Endodermal cell (in vitro differentiated cells): ENCODE measurements around the gene SPTY2D1. TPM values are rescaled to one million over a fixed set of nuclear protein-coding genes. Genes with fewer than 3 reads are reported as not detected.
A peak's percentile ranks its signal among the peaks of the same experiment; 100 is the strongest.
"Not testable (repeated sequence)": the region's sequence is repeated elsewhere in the genome, so short reads cannot be mapped to it uniquely, and the experiment has no call there.

Experiments used
- DNase-seq: peaks from one replicate; pipeline ENCODE4 v3.0.0-alpha.2; 2017
- H3K27ac ChIP-seq: 2 replicates; pipeline ENCODE4 v1.5.1; 2013; ENCODE audit warnings: mild to moderate bottlenecking, low read depth, low read length, moderate library complexity
- H3K27me3 ChIP-seq: 2 replicates; pipeline ENCODE4 v1.6.1; 2013; ENCODE audit warnings: mild to moderate bottlenecking, low read length, moderate library complexity; ENCODE audit not compliant: insufficient read depth, control insufficient read depth, poor library complexity, severe bottlenecking
- H3K36me3 ChIP-seq: 2 replicates; pipeline ENCODE4 v1.7.0; 2013; ENCODE audit warnings: mild to moderate bottlenecking, low read length, moderate library complexity; ENCODE audit not compliant: control insufficient read depth, insufficient read depth
- H3K4me1 ChIP-seq: one replicate; pipeline ENCODE4 v1.7.0; 2013; ENCODE audit warnings: low read length; ENCODE audit not compliant: control insufficient read depth, insufficient read depth
- H3K4me3 ChIP-seq: 2 replicates; pipeline ENCODE4 v1.5.1; 2013; ENCODE audit warnings: mild to moderate bottlenecking, low read length, moderate library complexity
- H3K9ac ChIP-seq: 2 replicates; pipeline ENCODE4 v1.6.1; 2013; ENCODE audit warnings: mild to moderate bottlenecking, low read length, moderate library complexity; ENCODE audit not compliant: poor library complexity, severe bottlenecking; ENCODE audit errors: extremely low read depth
- H3K9me3 ChIP-seq: 2 replicates; pipeline ENCODE4 v1.6.1; 2013; ENCODE audit warnings: mild to moderate bottlenecking, low read length, moderate library complexity; ENCODE audit not compliant: control insufficient read depth
- H3K27ac Mint-ChIP-seq: 2 replicates; pipeline ENCODE4 v1.8.0; 2020; ENCODE audit warnings: mixed read lengths
- H3K27me3 Mint-ChIP-seq: 2 replicates; pipeline ENCODE4 v1.8.0; 2021; ENCODE audit warnings: mild to moderate bottlenecking, mixed read lengths; ENCODE audit not compliant: insufficient read depth
- H3K36me3 Mint-ChIP-seq: 2 replicates; pipeline ENCODE4 v1.8.0; 2020; ENCODE audit warnings: low read depth, mixed read lengths
- H3K4me1 Mint-ChIP-seq: 2 replicates; pipeline ENCODE4 v1.8.0; 2020; ENCODE audit warnings: mixed read lengths
- H3K4me3 Mint-ChIP-seq: 2 replicates; pipeline ENCODE4 v1.8.0; 2020; ENCODE audit warnings: mild to moderate bottlenecking, moderate library complexity, mixed read lengths
- H3K9me3 Mint-ChIP-seq: 2 replicates; pipeline ENCODE4 v1.8.0; 2020; ENCODE audit warnings: mild to moderate bottlenecking, mixed read lengths
- WGBS, 2 experiments: methylation state at CpG; one replicate each; pipeline versions ENCODE4 v1.1.5 to v1.1.7; 2013; ENCODE audit warnings: missing lambda C conversion rate in 2 of 2, mixed read lengths in 1 of 2; ENCODE audit not compliant: insufficient coverage in 1 of 2, insufficient read length in 1 of 2; 5-methylcytosine and 5-hydroxymethylcytosine counted together
- total RNA-seq, 2 donors: library from RNA; stranded (reverse); fragmentation: NEBNext Ultra II Directional in 1 of 2; extraction: Animal tissue kit (Norgen Biotek cat#: 25700) in 1 of 2; gene quantifications; 2 replicates in 1 of 2; 3 replicates in 1 of 2; pipeline ENCODE4 v1.2.1, GENCODE V29; 2021
- TF ChIP-seq, protein P1 (sequence below): fragments of 200-600 bp; sonication (generic); conservative IDR thresholded peaks from 2 replicates; pipeline ENCODE4 v1.5.0; 2021; ENCODE audit warnings: antibody characterized with exemption, mild to moderate bottlenecking

SPTY2D1 gene
- total RNA-seq, 2 donors from 2014 or later: 19.3 to 22.9 TPM

DNA sequence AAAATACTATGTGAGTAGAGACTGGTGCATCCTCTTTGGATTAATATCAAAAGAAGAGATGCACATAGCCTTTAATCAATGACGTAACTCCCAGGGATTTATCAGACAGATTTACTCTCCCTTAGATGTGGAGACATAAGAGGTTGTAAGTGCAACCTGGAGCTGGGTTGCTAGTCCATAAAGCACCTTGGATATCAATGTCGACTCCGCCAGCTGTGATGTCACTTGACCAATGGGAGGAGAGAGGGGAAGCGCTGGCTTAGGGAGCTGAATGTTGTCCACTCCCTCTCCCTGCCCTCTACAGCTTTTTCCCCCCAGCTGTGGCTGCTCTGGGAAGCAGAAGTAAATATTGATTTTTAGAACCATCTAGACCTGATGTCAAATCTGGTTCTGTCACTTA is 35.6 kb upstream of the SPTY2D1 start:
- Histone ChIP-seq H3K4me3 (no peak overlapping the region), H3K9ac (no peak overlapping the region), H3K9me3 (no peaks in the 10 kb centered on the region), H3K4me1 (no peaks in the 10 kb centered on the region), H3K27me3 (no peaks in the 10 kb centered on the region), H3K36me3 (no peaks in the 10 kb centered on the region), H3K27ac (no peak overlapping the region)
- no peak overlapping the region for H3K27ac Mint-ChIP-seq
- H3K4me1 Mint-ChIP-seq: peaks cover 11% of the 10 kb centered on the region
- H3K4me3 Mint-ChIP-seq: no peak overlapping the region
- 70 to 78% methylated on average over 2 to 4 of the region's 4 CpGs for WGBS, 2 experiments
- TF ChIP-seq, protein P1, sequence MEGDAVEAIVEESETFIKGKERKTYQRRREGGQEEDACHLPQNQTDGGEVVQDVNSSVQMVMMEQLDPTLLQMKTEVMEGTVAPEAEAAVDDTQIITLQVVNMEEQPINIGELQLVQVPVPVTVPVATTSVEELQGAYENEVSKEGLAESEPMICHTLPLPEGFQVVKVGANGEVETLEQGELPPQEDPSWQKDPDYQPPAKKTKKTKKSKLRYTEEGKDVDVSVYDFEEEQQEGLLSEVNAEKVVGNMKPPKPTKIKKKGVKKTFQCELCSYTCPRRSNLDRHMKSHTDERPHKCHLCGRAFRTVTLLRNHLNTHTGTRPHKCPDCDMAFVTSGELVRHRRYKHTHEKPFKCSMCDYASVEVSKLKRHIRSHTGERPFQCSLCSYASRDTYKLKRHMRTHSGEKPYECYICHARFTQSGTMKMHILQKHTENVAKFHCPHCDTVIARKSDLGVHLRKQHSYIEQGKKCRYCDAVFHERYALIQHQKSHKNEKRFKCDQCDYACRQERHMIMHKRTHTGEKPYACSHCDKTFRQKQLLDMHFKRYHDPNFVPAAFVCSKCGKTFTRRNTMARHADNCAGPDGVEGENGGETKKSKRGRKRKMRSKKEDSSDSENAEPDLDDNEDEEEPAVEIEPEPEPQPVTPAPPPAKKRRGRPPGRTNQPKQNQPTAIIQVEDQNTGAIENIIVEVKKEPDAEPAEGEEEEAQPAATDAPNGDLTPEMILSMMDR: no peak
- no peaks in the 10 kb centered on the region for H3K36me3 Mint-ChIP-seq
- H3K9me3 Mint-ChIP-seq: no peaks in the 10 kb centered on the region
- peak; percentile 59 for DNase-seq
- H3K27me3 Mint-ChIP-seq: peaks cover 5% of the 10 kb centered on the region

DNA sequence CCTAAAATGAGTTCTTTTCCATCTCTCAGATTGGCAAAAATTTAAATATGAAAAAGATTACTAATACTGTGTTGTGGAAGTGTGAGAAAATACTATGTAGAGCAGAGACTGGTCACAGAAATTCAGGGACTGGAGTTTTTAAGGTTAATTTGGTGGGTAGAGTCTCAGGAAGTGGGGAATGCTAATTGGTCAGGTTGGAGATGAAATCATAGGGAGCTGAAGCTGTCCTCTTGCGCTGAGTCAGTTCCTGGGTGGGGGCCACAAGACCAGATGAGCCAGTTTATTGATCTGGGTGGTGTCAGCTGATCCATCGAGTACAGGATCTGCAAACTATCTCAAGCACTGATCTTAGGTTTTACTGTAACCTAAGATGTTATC is 35.1 kb upstream of the SPTY2D1 start:
- Histone ChIP-seq H3K9me3 (no peaks in the 10 kb centered on the region), H3K27ac (no peak overlapping the region), H3K27me3 (no peaks in the 10 kb centered on the region), H3K4me3 (no peak overlapping the region), H3K4me1 (no peaks in the 10 kb centered on the region), H3K36me3 (no peaks in the 10 kb centered on the region), H3K9ac (no peak overlapping the region)
- Mint-ChIP-seq H3K27me3 (peaks cover 5% of the 10 kb centered on the region), H3K9me3 (no peaks in the 10 kb centered on the region), H3K27ac (no peak overlapping the region), H3K36me3 (no peaks in the 10 kb centered on the region), H3K4me1 (peaks cover 11% of the 10 kb centered on the region), H3K4me3 (no peak overlapping the region)
- DNase-seq: no peak
- TF ChIP-seq, protein P1: no peak
- 61 to 86% methylated on average over 2 of the region's 2 CpGs for WGBS, 2 experiments

DNA sequence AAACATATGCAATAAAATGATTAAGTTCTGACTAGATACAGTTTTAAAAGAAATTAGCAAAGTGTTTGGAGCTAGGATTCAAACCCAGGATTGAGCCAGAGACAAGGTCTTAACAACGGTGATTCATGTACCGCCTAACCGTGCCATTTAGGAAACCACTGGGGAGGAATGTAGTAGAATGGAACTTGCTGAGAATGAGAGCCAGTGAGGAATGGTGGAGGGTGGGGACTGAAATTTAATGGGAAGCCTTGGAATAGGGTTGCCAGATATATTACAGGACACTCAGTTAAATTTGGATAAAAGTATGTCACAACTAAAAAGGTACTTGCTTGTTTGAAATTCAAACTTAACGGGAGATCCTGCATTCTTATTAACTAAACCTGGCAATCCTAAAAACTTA is 34.0 kb upstream of the SPTY2D1 start:
- Mint-ChIP-seq H3K27ac (peak overlapping the region; percentile 64), H3K27me3 (peaks cover 5% of the 10 kb centered on the region), H3K36me3 (no peaks in the 10 kb centered on the region), H3K9me3 (no peaks in the 10 kb centered on the region), H3K4me3 (no peak overlapping the region), H3K4me1 (peaks cover 11% of the 10 kb centered on the region)
- TF ChIP-seq, protein P1: no peak
- no peak for DNase-seq
- Histone ChIP-seq H3K27me3 (no peaks in the 10 kb centered on the region), H3K4me1 (no peaks in the 10 kb centered on the region), H3K27ac (no peak overlapping the region), H3K36me3 (no peaks in the 10 kb centered on the region), H3K9ac (no peak overlapping the region), H3K4me3 (no peak overlapping the region), H3K9me3 (no peaks in the 10 kb centered on the region)
- WGBS, 2 experiments: 86 to 93% methylated on average over 4 of the region's 4 CpGs

DNA sequence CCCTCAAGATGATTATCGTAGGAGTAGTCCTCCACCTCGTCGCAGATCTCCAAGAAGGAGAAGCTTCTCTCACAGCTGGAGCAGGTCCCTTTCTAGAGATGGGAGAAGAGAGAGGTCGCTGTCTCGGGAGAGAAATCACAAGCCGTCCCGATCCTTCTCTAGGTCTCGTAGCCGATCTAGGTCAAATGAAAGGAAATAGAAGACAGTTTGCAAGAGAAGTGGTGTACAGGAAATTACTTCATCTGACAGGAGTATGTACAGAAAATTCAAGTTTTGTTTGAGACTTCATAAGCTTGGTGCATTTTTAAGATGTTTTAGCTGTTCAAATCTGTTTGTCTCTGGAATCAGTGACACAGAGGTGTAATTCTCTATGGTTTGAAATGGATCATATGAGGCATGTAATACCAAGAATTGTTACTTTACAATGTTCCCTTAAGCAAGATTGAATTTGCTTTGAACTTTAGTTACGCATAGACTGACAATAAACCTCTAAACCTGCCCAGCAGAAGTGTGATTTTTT is 31.3 kb upstream of the SPTY2D1 start:
- Mint-ChIP-seq H3K4me1 (peaks cover 11% of the 10 kb centered on the region), H3K27me3 (peaks cover 28% of the 10 kb centered on the region)
- H3K36me3 Mint-ChIP-seq, H3K9me3 Mint-ChIP-seq, H3K4me3 ChIP-seq, H3K9me3 ChIP-seq, H3K9ac ChIP-seq, H3K27ac Mint-ChIP-seq, H3K27me3 ChIP-seq, H3K4me1 ChIP-seq, H3K4me3 Mint-ChIP-seq, H3K36me3 ChIP-seq, DNase-seq, H3K27ac ChIP-seq: not testable (repeated sequence)
- 67 to 74% methylated on average over 3 to 10 of the region's 10 CpGs for WGBS, 2 experiments
